ENCODE results near the gene SPTBN4.
"Not testable (repeated sequence)": the region's sequence is repeated elsewhere in the genome, so short reads cannot be mapped to it uniquely, and the experiment has no call there.

DNA sequence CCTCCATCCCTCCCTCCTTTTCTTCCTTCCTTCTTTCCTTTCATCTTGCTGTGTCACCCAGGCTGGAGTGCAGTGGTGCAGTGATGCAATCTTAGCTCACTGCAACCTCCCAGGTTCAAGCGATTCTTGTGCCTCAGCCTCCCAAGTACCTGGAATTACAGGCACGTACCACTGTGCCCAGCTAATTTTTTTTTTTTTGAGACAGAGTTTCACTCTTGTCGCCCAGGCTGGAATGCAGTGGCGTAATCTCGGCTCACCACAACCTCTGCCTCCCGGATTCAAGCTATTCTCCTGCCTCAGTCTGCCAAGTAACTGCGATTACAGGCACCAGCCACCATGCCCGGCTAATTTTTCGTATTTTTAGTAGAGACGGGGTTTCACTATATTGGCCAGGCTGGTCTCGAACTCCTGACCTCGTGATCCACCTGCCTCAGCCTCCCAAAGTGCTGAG, 3.2 kb upstream of the SPTBN4 start:
- TF ChIP-seq, protein P1, sequence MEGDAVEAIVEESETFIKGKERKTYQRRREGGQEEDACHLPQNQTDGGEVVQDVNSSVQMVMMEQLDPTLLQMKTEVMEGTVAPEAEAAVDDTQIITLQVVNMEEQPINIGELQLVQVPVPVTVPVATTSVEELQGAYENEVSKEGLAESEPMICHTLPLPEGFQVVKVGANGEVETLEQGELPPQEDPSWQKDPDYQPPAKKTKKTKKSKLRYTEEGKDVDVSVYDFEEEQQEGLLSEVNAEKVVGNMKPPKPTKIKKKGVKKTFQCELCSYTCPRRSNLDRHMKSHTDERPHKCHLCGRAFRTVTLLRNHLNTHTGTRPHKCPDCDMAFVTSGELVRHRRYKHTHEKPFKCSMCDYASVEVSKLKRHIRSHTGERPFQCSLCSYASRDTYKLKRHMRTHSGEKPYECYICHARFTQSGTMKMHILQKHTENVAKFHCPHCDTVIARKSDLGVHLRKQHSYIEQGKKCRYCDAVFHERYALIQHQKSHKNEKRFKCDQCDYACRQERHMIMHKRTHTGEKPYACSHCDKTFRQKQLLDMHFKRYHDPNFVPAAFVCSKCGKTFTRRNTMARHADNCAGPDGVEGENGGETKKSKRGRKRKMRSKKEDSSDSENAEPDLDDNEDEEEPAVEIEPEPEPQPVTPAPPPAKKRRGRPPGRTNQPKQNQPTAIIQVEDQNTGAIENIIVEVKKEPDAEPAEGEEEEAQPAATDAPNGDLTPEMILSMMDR (conservative IDR thresholded peaks at IDR 0.05 in 1 of 2, IDR thresholded peaks at IDR 0.05 in 1 of 2; ENCODE audit: extremely low read depth in 1 of 2, insufficient read depth in 1 of 2, low read depth in 1 of 2, low read length in 2 of 2) = not testable (repeated sequence)
- TF ChIP-seq EZH2 (IDR thresholded peaks at IDR 0.05; ENCODE audit: borderline replicate concordance, low read length) = not testable (repeated sequence)
